Liver (tissue), 3 donors: Measurements from ENCODE around the gene PTP4A2.
"Not testable (repeated sequence)": the region's sequence is repeated elsewhere in the genome, so short reads cannot be mapped to it uniquely, and the experiment has no call there.

Experiments used
- JUND ChIP-seq, 2 donors: IDR thresholded peaks; 2 replicates each; pipeline ENCODE4 v1.6.1; 2016; ENCODE audit warnings: antibody characterized with exemption in 2 of 2
- RAD21 ChIP-seq, 2 donors: IDR thresholded peaks; 2 replicates each; pipeline ENCODE4 v1.6.1; 2016; ENCODE audit warnings: antibody characterized with exemption in 2 of 2, mild to moderate bottlenecking in 2 of 2
- SP1 ChIP-seq: IDR thresholded peaks from 2 replicates; pipeline ENCODE4 v1.6.1; 2018; ENCODE audit warnings: antibody characterized with exemption, mild to moderate bottlenecking
- ZBTB33 ChIP-seq: IDR thresholded peaks from 2 replicates; pipeline ENCODE4 v1.6.1; 2016; ENCODE audit warnings: antibody characterized with exemption
- TF ChIP-seq, protein P1 (sequence below): fragments of 150-350 bp; IDR thresholded peaks from 2 replicates; pipeline ENCODE4 v1.5.1; 2017; ENCODE audit warnings: improper control_type of control experiment, low read depth, low read length; ENCODE audit not compliant: missing input control
- TF ChIP-seq, protein P2 (sequence below): IDR thresholded peaks from 2 replicates; pipeline ENCODE4 v1.6.1; 2016; ENCODE audit warnings: antibody characterized with exemption
- donor health status: healthy.
- donor health status: healthy.

- TF ChIP-seq, protein P1, sequence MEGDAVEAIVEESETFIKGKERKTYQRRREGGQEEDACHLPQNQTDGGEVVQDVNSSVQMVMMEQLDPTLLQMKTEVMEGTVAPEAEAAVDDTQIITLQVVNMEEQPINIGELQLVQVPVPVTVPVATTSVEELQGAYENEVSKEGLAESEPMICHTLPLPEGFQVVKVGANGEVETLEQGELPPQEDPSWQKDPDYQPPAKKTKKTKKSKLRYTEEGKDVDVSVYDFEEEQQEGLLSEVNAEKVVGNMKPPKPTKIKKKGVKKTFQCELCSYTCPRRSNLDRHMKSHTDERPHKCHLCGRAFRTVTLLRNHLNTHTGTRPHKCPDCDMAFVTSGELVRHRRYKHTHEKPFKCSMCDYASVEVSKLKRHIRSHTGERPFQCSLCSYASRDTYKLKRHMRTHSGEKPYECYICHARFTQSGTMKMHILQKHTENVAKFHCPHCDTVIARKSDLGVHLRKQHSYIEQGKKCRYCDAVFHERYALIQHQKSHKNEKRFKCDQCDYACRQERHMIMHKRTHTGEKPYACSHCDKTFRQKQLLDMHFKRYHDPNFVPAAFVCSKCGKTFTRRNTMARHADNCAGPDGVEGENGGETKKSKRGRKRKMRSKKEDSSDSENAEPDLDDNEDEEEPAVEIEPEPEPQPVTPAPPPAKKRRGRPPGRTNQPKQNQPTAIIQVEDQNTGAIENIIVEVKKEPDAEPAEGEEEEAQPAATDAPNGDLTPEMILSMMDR: not testable (repeated sequence)
- not testable (repeated sequence) for TF ChIP-seq SP1; RAD21 (IDR thresholded peaks at IDR 0.05); JUND (IDR thresholded peaks at IDR 0.05); ZBTB33
- TF ChIP-seq, protein P2, sequence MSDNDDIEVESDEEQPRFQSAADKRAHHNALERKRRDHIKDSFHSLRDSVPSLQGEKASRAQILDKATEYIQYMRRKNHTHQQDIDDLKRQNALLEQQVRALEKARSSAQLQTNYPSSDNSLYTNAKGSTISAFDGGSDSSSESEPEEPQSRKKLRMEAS: not testable (repeated sequence)
These were observed 12.3 kb downstream of the PTP4A2 start for GRCh38 chr1:31925824-31926223.
